Posterior cingulate gyrus (tissue), 11 donors: ENCODE data around the gene CHERP.

ENCODE experiments used
- DNase-seq, 10 donors: peaks; one replicate each; pipeline versions ENCODE4 v3.0.0 to v3.0.0-alpha.2; 2020 to 2021; ENCODE audit warnings: mixed read lengths in 3 of 10
- intact Hi-C: fragments of 100-400 bp; cut with DNase I; formaldehyde crosslinking; loops from one replicate; pipeline ENCODE4 v1.15.1; 2023

The CHERP gene

GRCh38 chr19:16542045-16542909, at the start of gene CHERP:
TSS of gene CHERP (minus strand) at chr19:16542437. CDS start at chr19:16542378, 59 bp downstream.
- DNase-seq = peak; percentile 90 to 99 (median 92)
- intact Hi-C loops = loop anchor here (1.0 to 5.0 kb wide), 3 partner anchors 45 to 118 kb away; partner anchors contain the start of genes C19orf44, CALR3, MED26 and SMIM7

GRCh38 chr19:16590876-16591802, 48.9 kb upstream of the CHERP start:
- peak in 1 of 10 donors; percentile 48 for DNase-seq
- intact Hi-C loops = loop anchor here (5.0 kb wide), 1 partner anchor 36 kb away; the partner anchor contains the start of gene MED26

GRCh38 chr19:16589917-16590316, 47.7 kb upstream of the CHERP start:
- intact Hi-C loops = loop anchor here (5.0 kb wide), 1 partner anchor 37 kb away; the partner anchor contains the start of gene MED26

GRCh38 chr19:16588824-16589577, 46.8 kb upstream of the CHERP start:
- intact Hi-C loops = no loop called here
- peak in 1 of 10 donors; percentile 75 for DNase-seq

More at GRCh38 chr19:16589917-16590316, 47.7 kb upstream of the CHERP start:
- DNase-seq = peak in 1 of 10 donors; percentile 69

- intact Hi-C loops = no loop called here
Observed at GRCh38 chr19:16587833-16588823, 45.9 kb upstream of the CHERP start.

GRCh38 chr19:16586991-16587832, 45.0 kb upstream of the CHERP start:
- intact Hi-C loops = no loop called here
- peak in 3 of 10 donors; percentile 32 to 77 (median 47) for DNase-seq

More at GRCh38 chr19:16587833-16588823, 45.9 kb upstream of the CHERP start:
- peak in 8 of 10 donors; percentile 46 to 95 (median 72) for DNase-seq

GRCh38 chr19:16586477-16586871, 44.2 kb upstream of the CHERP start:
- intact Hi-C loops = no loop called here
- peak in 1 of 10 donors; percentile 78 for DNase-seq

- no peak for DNase-seq
- intact Hi-C loops = no loop called here
Observed at GRCh38 chr19:16585808-16586476, 43.7 kb upstream of the CHERP start.

GRCh38 chr19:16585094-16585801, 43.0 kb upstream of the CHERP start:
- intact Hi-C loops = no loop called here
- DNase-seq = no peak

- intact Hi-C loops = no loop called here
- peak in 9 of 10 donors; percentile 48 to 93 (median 63) for DNase-seq
Observed at GRCh38 chr19:16584248-16585093, 42.2 kb upstream of the CHERP start.

GRCh38 chr19:16582486-16583261, 40.4 kb upstream of the CHERP start:
- no peak for DNase-seq
- intact Hi-C loops = no loop called here

- intact Hi-C loops = no loop called here
- no peak for DNase-seq
Observed at GRCh38 chr19:16581971-16582343, 39.7 kb upstream of the CHERP start.

- DNase-seq = no peak
- intact Hi-C loops = no loop called here
Observed at GRCh38 chr19:16581145-16581970, 39.1 kb upstream of the CHERP start.

- DNase-seq = no peak
- intact Hi-C loops = no loop called here
Observed at GRCh38 chr19:16579381-16579780, 37.1 kb upstream of the CHERP start.
